Measurements from ENCODE around the gene TAS2R60. TPM values are rescaled to one million over a fixed set of nuclear protein-coding genes. Genes with fewer than 3 reads are reported as not detected.
A peak's percentile ranks its signal among the peaks of the same experiment; 100 is the strongest.
"Not testable (repeated sequence)": the region's sequence is repeated elsewhere in the genome, so short reads cannot be mapped to it uniquely, and the experiment has no call there.

The TAS2R60 gene
- total RNA-seq, 1 donor: not detected

DNA sequence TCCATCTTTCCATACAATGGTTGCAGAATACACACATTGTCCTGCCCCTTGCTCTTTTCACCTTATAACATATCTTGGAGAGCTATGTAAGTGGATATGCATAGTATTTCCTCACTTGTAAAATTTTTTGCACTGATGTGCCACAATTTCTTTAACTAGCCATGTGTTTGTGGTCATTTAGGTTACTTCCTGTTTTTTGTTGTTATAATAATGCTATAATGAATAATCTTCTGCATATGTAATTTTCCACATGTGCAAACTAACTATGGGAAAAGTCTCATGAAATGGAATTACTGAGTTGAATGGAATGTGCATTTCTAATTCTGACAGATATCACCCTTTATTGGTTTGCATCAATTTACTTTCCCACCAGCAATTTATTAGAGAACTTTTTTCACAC lies 37.2 kb downstream of the TAS2R60 start:
- H3K79me2 ChIP-seq (ENCODE audit: insufficient read depth, low read length): no peaks in the 10 kb centered on the region
- no peak overlapping the region for H2AFZ ChIP-seq (ENCODE audit: low read length)
- TF ChIP-seq, protein P1, sequence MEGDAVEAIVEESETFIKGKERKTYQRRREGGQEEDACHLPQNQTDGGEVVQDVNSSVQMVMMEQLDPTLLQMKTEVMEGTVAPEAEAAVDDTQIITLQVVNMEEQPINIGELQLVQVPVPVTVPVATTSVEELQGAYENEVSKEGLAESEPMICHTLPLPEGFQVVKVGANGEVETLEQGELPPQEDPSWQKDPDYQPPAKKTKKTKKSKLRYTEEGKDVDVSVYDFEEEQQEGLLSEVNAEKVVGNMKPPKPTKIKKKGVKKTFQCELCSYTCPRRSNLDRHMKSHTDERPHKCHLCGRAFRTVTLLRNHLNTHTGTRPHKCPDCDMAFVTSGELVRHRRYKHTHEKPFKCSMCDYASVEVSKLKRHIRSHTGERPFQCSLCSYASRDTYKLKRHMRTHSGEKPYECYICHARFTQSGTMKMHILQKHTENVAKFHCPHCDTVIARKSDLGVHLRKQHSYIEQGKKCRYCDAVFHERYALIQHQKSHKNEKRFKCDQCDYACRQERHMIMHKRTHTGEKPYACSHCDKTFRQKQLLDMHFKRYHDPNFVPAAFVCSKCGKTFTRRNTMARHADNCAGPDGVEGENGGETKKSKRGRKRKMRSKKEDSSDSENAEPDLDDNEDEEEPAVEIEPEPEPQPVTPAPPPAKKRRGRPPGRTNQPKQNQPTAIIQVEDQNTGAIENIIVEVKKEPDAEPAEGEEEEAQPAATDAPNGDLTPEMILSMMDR (IDR thresholded peaks at IDR 0.05; ENCODE audit: extremely low read depth, low read depth, low read length): no peak
- no peaks in the 10 kb centered on the region for H3K9me3 ChIP-seq (ENCODE audit: low read depth, low read length)
- H4K20me1 ChIP-seq (ENCODE audit: insufficient read depth, low read length): no peaks in the 10 kb centered on the region
- no peak for DNase-seq (ENCODE audit: insufficient read length, low spot score, missing footprints)
- H3K4me3 ChIP-seq (ENCODE audit: insufficient read depth, low read length): no peak overlapping the region
- no peaks in the 10 kb centered on the region for H3K4me1 ChIP-seq (ENCODE audit: insufficient read depth, low read length)
- H3K4me2 ChIP-seq (ENCODE audit: insufficient read depth, low read length): no peak overlapping the region
- H3K27ac ChIP-seq (ENCODE audit: low read depth, low read length): no peak overlapping the region
- H3K36me3 ChIP-seq (ENCODE audit: insufficient read depth, low read length): no peaks in the 10 kb centered on the region
- H3K27me3 ChIP-seq (ENCODE audit: insufficient read depth, low read length): no peaks in the 10 kb centered on the region

DNA sequence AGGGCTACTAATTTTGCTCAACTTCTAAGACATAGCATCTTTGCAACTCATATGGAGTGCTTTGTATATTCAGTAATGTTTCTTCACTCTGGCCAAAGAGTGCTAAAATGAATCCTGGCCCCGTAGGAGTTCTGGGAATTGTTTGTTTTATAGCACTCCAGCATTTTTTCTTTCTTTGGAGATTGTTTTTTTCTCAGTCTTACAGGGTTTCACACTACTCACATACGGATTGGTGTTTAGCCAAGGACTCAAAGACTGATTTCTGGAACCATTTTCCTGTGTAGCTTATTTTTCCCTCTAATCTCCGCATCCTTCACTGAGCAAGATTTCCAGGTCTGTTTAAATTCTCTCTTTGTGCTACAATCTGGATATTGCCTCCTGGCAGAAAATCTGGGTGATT lies 40.9 kb downstream of the TAS2R60 start:
- no peak for DNase-seq (ENCODE audit: insufficient read length, low spot score, missing footprints)
- no peaks in the 10 kb centered on the region for H3K79me2 ChIP-seq (ENCODE audit: insufficient read depth, low read length)
- H4K20me1 ChIP-seq (ENCODE audit: insufficient read depth, low read length): no peaks in the 10 kb centered on the region
- no peaks in the 10 kb centered on the region for H3K36me3 ChIP-seq (ENCODE audit: insufficient read depth, low read length)
- H3K4me2 ChIP-seq (ENCODE audit: insufficient read depth, low read length): no peak overlapping the region
- H3K4me1 ChIP-seq (ENCODE audit: insufficient read depth, low read length): peaks cover 6% of the 10 kb centered on the region
- no peaks in the 10 kb centered on the region for H3K27me3 ChIP-seq (ENCODE audit: insufficient read depth, low read length)
- H3K9me3 ChIP-seq (ENCODE audit: low read depth, low read length): no peaks in the 10 kb centered on the region
- TF ChIP-seq, protein P1 (IDR thresholded peaks at IDR 0.05; ENCODE audit: extremely low read depth, low read depth, low read length): no peak
- peak overlapping the region; percentile 45 for H2AFZ ChIP-seq (ENCODE audit: low read length)
- no peak overlapping the region for H3K4me3 ChIP-seq (ENCODE audit: insufficient read depth, low read length)
- no peak overlapping the region for H3K27ac ChIP-seq (ENCODE audit: low read depth, low read length)

DNA sequence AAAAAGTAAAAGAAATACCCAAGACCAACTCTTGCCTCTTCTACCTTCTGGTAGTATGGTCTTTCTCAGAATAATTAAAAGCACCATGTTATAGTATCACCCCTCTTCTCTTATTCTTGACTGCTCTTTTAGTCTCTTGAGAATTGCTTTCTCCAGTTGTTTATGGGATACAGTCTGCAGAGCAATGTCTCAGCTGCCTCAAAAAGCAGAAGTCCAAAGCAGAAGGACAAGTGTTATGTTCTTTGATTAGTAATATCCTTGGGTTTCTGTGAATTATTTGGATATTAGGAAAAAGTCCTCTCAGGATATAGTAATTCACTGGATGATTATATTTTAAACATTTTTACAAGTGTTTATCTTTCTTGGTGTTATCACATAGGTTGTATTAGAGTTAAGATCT lies 41.8 kb downstream of the TAS2R60 start:
- no peak overlapping the region for H3K4me3 ChIP-seq (ENCODE audit: insufficient read depth, low read length)
- TF ChIP-seq, protein P1 (IDR thresholded peaks at IDR 0.05; ENCODE audit: extremely low read depth, low read depth, low read length): no peak
- H3K4me2 ChIP-seq (ENCODE audit: insufficient read depth, low read length): no peak overlapping the region
- no peaks in the 10 kb centered on the region for H3K9me3 ChIP-seq (ENCODE audit: low read depth, low read length)
- no peaks in the 10 kb centered on the region for H3K79me2 ChIP-seq (ENCODE audit: insufficient read depth, low read length)
- no peaks in the 10 kb centered on the region for H3K36me3 ChIP-seq (ENCODE audit: insufficient read depth, low read length)
- H3K27ac ChIP-seq (ENCODE audit: low read depth, low read length): no peak overlapping the region
- H4K20me1 ChIP-seq (ENCODE audit: insufficient read depth, low read length): no peaks in the 10 kb centered on the region
- no peaks in the 10 kb centered on the region for H3K27me3 ChIP-seq (ENCODE audit: insufficient read depth, low read length)
- H2AFZ ChIP-seq (ENCODE audit: low read length): no peak overlapping the region
- H3K4me1 ChIP-seq (ENCODE audit: insufficient read depth, low read length): peaks cover 6% of the 10 kb centered on the region
- no peak for DNase-seq (ENCODE audit: insufficient read length, low spot score, missing footprints)

DNA sequence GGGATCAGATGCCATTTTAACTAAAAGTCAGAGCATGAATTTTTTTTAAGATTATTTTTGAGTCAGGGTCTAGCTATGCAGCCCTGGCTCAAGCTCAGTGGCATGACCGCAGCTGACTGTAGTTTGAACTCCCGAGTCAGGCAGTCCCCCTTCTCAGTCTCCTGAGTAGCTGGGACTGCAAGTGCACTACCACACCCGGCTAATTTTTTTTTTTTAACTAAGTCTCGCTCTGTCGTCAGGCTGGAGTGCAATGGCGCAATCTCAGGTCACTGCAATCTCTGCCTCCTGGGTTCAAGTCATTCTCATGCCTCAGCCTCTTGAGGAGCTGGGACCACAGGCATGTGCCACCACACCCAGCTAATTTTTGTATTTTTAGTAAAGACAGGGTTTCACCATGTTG lies 42.2 kb downstream of the TAS2R60 start:
- no peak overlapping the region for H3K4me2 ChIP-seq (ENCODE audit: insufficient read depth, low read length)

DNA sequence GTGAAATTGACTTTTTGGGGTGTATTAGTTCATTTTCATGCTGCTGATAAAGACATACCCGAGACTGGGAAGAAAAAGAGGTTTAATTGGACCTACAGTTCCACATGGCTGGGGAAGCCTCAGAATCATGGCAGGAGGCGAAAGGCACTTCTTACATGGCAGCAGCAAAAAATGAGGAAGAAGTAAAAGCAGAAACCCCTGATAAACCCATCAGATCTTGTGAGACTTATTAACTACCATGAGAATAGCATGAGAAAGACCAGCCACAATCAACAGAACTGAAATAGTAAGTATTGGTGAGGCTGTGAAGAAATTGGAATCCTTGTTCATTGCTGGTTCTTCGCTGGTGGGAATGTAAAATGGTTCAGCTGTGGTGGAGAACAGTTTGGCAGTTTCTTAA lies 43.0 kb downstream of the TAS2R60 start:
- DNase-seq (ENCODE audit: insufficient read length, low spot score, missing footprints); H3K79me2 ChIP-seq (ENCODE audit: insufficient read depth, low read length); H3K4me2 ChIP-seq (ENCODE audit: insufficient read depth, low read length); H3K4me3 ChIP-seq (ENCODE audit: insufficient read depth, low read length); H3K27ac ChIP-seq (ENCODE audit: low read depth, low read length); H3K4me1 ChIP-seq (ENCODE audit: insufficient read depth, low read length); H2AFZ ChIP-seq (ENCODE audit: low read length); H3K9me3 ChIP-seq (ENCODE audit: low read depth, low read length); H3K27me3 ChIP-seq (ENCODE audit: insufficient read depth, low read length); H4K20me1 ChIP-seq (ENCODE audit: insufficient read depth, low read length); H3K36me3 ChIP-seq (ENCODE audit: insufficient read depth, low read length): not testable (repeated sequence)

More for the DNA sequence above, 42.2 kb downstream of the TAS2R60 start:
- TF ChIP-seq, protein P1 (IDR thresholded peaks at IDR 0.05; ENCODE audit: extremely low read depth, low read depth, low read length): no peak
- Histone ChIP-seq H3K4me3 (ENCODE audit: insufficient read depth, low read length) (no peak overlapping the region), H3K27ac (ENCODE audit: low read depth, low read length) (no peak overlapping the region), H3K4me1 (ENCODE audit: insufficient read depth, low read length) (peaks cover 6% of the 10 kb centered on the region), H3K36me3 (ENCODE audit: insufficient read depth, low read length) (no peaks in the 10 kb centered on the region), H3K9me3 (ENCODE audit: low read depth, low read length) (no peaks in the 10 kb centered on the region), H2AFZ (ENCODE audit: low read length) (no peak overlapping the region), H3K27me3 (ENCODE audit: insufficient read depth, low read length) (no peaks in the 10 kb centered on the region), H3K79me2 (ENCODE audit: insufficient read depth, low read length) (no peaks in the 10 kb centered on the region), H4K20me1 (ENCODE audit: insufficient read depth, low read length) (no peaks in the 10 kb centered on the region)
- DNase-seq (ENCODE audit: insufficient read length, low spot score, missing footprints): no peak
